Cerebellar nuclear complex (tissue), 1 donor: ENCODE measurements around the gene PRODH2.
"Not testable (repeated sequence)": the region's sequence is repeated elsewhere in the genome, so short reads cannot be mapped to it uniquely, and the experiment has no call there.

ENCODE experiments used
- DNase-seq, 2 experiments: peaks; one replicate each; lab custom pipeline; 2025; lab: John Stamatoyannopoulos, UW

PRODH2 gene

DNA sequence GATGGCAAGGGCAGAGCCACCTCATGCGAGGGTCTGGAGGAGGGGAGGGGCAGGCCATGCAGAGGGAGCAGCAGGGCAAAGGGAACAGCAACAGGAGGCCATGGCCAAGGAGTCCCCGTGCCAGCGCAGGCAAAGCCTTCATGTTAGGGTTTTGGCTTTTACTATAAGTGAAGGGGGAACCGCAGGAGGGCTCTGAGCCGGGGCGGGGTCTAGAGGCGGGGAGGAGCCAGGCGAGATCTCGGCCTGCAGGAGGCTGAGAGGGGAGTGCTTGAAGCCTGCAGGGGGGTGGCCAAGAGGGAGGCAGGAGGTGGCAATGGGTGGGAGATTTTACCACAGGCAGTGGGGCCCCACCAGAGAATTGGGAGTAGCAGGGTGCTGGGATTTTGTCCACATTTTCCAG lies 31.0 kb downstream of the PRODH2 start:
- DNase-seq = no peak

DNA sequence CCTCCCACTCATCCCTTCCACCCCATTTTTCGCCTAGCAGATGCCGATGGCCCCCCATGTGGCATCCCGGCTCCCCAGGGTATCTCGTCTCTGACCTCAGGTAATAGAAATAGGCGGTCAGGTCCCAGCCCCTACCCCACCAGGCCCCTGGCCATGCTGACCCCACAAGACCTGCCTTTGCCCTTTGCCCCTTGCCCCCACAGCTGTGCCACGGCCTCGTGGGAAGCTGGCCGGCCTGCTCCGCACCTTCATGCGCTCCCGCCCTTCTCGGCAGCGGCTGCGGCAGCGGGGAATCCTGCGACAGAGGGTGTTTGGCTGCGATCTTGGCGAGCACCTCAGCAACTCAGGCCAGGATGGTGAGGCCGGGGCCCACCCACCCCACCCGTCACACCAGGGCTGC lies 31.9 kb downstream of the PRODH2 start:
- no peak for DNase-seq

DNA sequence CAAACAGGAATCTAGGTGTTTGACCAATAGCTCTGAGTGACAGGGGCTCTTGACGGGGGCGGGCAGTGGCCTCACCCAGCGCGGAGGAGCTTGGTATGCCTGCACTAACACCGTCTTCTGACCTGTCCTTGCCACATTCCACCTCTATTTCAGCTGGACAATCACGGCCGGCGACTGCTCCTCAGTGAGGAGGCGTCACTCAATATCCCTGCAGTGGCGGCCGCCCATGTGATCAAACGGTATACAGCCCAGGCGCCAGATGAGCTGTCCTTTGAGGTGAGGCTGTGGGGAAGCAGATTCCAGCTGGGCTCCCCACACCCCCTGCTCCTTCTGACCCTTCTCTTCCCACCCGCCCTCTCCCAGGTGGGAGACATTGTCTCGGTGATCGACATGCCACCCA lies 32.6 kb downstream of the PRODH2 start:
- DNase-seq = no peak

DNA sequence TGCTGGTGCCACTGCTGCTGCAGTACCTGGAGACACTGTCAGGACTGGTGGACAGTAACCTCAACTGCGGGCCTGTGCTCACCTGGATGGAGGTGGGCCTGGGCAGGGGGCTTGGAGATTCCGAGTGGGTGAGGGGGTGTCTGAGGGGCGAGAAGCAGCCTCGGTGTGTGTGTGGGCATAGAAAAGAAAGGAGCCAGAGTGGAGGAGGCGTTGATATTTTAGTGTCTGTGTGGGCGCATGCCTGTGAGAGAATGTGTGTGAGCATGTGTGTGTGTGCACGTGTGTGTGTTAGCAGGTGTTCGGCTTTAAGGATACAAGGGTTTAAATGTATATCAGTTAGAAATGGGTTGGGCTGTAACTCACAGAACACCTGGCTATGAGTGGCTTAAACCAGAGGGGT lies 33.6 kb downstream of the PRODH2 start:
- DNase-seq = no peak

DNA sequence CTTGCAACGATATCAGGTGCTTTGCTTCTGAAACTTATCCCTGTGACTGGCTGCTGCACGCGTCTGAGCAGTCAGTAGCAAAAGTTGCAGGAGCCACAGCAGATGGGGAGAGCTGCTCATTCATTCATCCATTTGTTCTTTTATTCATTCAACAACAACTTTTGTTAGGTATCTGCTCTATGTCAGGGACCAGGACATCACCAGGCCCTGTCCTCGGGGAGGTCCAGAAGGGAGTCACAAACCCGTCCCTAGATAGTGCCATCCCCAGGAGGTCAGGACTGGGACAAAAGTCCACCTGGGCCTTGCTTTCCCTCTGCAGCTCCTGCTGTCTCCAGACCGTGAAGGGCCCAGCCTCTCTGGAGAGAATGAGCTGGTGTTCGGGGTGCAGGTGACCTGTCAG lies 34.7 kb downstream of the PRODH2 start:
- no peak for DNase-seq

DNA sequence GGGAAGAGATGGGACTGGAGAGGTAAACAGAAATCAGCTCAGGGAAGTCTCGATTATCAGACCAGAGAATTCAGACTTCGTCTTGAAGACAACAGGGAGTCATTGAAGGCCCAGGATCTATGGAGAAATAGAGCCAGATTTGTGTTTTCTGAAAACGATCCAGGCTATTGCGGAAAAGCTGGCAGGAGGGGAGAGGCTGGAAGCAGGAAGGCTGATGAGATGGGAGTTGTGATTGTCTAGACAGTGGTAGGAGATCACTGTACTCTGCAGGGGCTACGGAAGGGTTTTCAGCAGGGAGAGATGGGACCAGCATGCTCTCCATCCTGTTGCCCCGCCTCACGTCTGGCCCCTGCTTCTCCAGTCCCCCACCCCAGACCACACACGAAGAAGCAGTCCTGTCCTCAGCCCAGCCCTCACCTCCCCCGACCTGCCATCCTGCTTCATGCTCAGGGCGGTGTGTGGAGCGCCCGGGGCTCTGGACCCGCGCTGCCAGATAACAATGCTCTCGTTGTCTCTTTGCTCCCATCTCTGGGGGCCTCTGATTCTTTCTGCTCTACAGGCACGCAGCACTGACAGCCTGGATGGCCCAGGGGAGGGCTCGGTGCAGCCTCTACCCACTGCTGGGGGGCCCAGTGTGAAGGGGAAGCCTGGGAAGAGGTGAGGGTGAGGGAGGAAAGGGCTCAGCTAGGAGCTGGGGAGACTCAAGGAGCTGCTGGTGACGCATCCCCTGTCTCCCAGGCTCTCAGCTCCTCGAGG lies 35.4 kb downstream of the PRODH2 start:
- no peak for DNase-seq

DNA sequence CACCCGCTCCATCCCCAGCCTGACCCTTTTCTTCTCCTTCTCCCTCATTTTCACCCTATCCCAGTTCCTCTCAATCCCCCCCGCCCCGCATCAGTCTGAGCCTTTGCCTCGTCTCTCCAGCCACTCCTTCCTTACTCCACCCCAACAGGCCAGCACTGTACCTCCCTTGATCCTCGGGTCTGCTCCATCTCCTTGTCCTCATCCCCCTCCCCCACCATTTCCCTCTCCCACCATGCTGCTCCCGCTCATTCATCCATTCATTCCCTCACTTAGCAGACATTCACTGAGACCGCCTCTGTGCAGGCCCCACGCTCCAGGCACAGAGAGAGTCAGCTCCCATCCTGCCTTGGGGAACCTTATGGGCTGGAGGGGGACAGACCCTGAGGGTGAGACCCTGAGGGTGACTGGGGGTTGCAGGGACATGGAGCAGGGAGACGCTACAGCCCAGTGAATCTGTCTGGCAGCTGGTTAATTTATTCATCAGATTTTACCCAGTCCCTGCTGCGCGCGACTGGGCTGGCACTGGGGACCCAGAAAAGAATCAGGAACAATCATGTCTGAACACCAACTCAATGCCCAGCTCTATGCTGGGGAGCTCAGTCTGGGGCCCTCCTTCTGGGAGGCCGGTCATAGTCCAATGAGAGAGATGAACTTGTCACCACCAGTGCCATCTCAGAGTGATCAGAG lies 36.4 kb downstream of the PRODH2 start:
- peak in 1 of 2 experiments; percentile 8 for DNase-seq

DNA sequence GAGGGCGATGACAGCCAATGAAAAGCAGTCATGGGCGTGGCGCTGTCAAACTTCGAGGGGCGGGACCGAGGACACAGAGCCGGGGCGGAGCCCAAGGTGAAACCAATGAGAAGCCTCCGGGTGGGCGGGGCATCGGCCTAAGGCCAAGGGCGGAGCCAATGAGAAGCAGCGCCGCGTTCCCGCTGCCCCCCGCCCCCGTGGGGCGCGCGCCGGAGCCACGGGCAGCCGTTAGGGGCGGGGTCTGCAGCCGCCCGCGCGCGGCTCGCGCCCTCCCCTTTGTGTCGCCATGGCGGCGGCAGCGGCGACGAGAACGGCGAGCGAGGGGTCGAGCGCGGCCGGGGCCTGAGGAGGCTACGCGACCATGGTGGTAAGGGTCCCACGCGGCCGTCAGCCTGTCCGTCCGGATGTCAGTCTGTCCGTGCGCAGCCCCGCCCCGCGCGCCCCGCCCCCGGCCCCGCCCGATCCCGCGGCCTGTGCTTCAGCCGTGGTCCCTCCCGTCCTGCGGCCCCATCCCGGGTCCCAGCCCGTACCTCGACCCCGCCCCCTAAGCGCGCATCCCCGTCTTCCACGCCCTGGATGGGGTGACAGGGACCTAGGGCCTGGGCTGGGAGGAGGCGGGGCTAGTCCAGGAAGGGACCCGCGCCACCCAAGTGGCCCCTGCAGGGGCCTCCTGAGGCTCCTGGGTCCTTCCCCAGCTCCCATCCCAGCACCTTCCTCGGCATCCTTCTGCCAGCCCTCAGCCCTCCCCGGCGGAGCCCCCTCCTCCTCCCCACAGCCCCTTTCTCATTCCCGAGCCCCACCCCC lies 37.1 kb downstream of the PRODH2 start, which contains the start of gene ARHGAP33:
Gene ARHGAP33, plus strand, starts transcription at position 267 of the 804 bp plus-strand sequence. Its CDS starts 95 bp downstream, at position 362.
- peak; percentile 86 to 95 for DNase-seq

DNA sequence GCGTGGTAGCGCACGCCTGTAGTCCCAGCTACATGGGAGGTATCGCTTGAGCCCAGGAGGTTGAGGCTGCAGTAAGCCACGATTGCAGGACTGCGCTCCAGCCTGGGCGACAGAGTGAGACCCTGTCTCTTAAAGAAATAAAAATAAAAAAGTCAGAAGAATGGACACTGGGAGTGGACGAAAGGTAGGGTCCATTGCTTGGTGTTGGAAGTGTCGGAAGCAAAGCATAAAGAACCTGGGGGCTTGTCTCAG lies 37.7 kb downstream of the PRODH2 start:
- DNase-seq = no peak

DNA sequence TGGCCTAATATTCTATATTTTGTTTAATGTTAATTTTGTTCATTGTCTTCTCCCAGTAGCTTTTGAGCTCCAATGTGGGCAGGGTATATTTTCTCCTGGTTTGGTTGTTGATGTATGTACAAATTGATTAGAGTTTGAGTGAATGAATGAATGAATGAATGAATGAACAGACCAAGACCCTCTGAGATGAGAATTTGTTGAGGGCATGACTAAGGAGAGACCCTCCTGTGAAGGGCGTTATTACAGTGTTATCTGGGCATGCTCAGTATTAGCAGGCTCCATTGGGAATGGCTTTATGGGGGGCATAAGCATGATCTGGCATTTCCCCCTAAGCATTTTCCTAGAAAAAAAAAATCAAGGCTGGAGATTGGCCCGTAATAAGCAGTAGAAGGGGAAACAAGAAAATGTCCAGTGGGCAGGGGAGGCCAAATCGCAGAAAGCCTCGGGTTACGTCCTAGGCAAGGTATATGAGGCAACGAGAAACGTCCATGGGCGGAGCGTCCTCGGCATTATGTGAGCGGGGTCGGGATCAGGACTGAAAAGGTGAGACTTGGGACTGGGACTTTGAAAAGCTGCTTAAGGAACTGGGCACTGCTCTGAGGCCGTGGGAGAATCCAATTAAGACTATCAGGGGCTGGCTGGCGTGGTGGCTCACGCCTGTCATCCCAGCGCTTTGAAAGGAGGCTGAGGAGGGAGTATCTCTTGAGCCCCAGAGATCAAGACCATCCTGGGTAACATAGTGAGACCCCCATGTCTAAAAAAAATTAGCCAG lies 38.2 kb downstream of the PRODH2 start:
- DNase-seq = no peak

DNA sequence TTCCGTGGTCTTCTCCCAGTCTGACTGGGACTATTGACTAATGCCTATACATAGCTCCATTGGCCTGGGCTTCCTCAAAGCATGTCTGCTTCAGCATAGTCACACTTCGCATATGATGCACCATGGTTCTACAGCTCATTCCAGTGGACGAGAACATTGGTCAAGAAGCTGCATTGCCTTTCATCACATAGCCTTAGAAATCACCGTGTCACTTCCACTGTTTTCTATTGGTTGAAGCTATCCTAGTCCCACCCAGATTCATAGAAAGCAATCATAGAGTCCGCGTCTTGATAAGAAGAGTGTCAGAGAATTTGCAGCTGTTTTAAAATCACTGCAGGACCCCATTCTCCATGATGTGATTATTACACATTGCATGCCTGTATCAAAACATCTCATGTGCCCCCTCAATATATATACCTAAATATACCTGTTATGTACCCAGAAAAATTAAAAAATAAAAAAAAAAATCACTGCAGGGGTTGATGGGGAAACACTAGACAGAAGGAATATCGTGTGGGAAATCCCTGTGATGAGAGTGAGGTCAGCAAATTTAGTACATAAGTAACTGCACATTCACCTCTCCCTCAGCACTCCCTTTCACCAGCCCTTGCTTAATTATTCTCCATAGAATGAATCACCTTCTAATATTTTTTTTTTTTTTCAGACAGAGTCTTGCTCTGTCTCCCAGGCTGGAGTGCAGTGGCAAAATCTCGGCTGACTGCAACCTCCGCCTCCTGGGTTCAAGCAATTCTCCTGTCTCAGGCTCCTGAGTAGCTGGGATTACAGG lies 39.4 kb downstream of the PRODH2 start:
- DNase-seq = no peak

DNA sequence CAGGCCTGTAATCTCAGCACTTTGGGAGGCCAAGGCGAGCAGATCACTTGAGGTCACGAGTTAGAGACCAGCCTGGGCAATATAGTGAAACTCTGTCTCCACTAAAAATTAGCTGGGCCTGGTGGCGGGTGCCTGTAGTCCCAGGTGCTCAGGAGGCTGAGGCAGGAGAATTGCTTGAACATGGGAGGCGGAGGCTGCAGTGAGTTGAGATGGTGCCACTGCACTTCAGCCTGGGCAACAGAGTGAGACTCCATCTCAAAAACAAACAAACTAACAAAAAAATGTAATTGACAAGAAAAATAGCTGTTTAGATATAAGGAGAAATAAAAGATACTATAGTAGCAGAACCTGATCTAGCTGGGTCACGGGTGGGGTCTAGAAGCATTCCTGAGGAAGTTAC lies 40.3 kb downstream of the PRODH2 start:
- DNase-seq = not testable (repeated sequence)

DNA sequence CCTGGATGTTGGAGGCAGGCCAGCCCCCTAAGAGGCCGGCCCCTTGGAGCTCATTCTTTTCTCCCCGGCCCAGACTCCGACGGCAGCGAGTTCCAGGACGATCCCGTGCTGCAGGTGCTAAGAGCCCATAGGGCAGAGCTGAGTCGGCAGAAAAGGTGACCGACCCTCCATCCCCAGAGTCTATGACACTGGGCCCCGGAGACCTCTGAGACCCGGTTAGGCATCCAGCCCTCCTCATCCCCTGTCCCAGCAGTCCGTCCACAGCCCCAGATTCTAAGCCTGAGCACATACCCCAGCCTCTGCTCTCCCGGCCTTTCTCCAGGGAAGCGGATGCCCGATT lies 44.6 kb downstream of the PRODH2 start:
- no peak for DNase-seq

DNA sequence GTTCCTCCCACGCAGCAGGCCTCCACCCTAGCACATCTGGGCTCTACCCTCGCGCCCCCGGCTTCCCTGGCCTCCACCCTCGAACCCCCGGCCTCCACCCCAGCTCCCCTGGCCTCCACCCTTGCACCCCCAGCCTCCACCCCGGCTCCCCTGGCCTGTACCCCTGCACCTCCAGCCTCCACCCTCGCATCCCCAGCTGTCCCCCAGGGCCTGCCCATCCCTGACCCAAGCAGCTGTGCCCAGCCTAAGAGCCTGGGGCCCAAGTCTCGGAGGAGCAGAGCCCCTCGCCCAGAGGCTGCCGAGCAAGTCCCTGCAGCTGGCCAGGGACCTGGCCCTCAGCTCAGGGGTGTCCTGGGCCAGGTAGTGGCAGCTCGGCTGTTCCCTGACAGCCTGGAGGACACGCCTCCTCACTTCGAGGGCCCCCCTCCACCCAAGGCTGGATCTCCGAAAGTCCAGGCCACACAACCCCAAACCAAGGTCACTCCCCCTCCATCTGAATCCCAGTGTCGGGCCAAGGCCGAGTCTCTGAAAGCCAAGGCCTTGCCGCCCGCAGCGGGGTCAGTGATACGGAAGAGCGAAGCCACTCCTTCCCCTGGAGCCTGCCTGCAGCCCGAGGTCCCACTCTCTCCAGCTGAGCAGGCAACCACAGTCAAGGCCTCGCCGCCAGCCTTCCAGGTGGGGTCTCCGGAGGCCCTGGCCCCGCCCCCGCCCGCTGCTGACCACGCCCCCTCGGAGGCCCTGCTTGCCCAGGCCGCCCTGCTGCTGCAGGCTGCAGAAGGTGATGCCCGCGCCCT lies 45.2 kb downstream of the PRODH2 start:
- no peak for DNase-seq

DNA sequence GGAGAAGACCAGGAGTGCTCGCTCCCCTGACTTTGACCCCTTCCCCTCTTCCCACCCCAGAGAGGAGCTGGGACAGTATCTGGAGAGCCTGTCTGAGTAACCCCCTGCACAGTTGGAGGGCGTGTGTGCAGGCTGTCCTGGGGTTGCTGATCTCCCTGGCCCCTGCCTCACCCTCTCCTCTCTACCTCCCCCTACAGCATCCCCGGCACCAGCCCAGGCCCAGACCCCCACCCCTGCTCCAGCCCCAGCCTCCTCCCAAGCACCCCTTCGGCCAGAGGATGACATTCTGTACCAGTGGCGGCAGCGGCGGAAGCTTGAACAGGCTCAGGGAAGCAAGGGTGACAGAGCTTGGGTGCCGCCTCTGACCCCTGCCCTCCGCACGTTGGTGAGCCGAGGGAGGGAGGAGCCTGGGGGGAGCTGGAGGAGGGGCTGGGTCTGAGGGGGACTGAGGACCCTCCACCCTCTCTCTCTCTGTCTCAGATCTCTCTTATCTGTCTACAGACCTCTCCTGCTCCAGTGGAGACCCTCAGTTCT lies 46.0 kb downstream of the PRODH2 start:
- DNase-seq = no peak

DNA sequence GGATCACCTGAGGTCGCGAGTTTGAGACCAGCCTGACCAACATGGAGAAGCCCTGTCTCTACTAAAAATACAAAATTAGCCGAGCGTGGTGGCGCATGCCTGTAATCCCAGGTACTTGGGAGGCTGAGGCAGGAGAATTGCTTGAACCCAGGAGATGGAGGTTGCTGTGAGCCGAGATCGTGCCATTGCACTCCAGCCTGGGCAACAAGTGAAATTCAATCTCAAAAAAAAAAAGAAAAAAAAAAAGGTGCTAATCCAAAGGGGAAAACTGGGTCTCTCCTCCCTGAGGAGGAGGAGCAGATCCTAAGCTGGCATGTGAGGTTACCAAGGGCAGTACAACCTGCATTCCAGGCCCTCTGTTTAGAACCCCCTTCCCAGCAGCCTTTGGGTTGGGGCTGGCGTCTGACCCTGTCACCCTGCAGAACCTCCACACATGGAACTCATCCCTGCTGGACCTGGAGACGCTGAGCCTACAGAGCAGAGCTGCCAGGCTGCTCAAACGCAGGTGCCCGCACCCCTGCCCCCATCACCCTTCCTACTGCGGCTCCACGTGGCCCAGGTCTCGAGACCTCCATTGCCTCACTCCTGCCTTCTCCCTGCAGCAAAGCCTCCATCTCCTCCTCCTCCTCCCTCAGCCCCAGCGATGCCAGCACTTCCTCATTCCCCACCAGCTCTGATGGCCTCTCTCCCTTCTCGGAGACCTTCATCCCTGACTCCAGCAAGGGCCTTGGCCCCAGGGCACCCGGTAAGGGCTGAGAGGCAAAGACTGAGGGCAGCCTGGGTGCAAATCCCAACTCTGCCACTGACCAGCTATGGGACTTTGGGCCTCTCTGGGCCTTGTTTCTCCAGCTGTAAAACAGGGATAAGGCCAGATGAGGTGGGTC lies 48.0 kb downstream of the PRODH2 start:
- DNase-seq = no peak

DNA sequence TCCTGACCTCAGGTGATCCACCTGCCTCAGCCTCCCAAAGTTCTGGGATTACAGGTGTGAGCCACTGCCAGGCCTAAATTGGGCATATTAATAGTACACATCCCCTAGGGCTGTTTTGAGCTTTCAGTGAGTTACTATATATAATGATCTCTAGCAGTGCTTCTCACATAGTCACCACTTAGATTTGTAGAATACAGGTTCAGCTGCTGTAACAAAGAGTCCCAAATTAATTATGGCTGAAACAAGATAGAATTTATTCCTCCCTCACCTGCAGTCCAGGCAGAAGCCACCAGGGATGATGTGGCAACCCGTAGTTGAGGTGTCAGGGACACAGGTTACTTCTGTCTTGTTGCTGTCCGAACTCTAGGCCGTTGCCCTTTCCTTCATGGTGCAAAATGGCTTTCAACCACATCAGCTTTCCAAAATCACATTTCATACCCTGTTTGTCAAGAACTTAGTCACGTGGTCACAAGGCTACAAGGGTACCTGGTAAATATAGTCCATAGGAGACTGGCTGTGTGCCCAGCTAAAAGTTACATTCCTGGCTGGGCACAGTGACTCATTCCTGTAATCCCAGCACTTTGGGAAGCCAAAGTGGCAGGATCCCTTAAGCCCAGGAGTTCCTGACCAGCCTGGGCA lies 51.8 kb downstream of the PRODH2 start:
- DNase-seq = no peak

DNA sequence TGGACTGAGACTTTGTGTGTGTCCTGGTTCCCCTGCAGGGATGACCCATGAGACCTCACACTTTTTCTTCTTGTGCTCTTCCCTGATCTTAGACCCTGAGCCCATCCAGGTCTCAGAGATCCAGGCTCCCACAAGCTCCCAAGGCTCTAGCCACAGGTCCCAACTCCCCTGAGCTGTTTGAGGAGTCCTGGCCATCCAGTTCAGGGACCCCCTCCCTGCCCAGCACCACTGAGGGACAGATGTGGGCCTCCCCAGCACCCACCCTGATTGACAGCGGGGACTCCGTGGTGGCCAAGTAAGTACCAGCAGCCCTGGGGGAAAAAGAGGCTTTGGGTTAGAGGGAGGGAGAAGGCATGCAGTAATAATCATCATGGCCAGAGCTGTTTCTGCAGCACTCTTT lies 52.9 kb downstream of the PRODH2 start:
- DNase-seq = no peak
